Measurements from ENCODE around the gene SPRR5. TPM values are rescaled to one million over a fixed set of nuclear protein-coding genes. Genes with fewer than 3 reads are reported as not detected.

The SPRR5 gene
- total and polyA plus RNA-seq, 2 of the 8 experiments (the other 6 are each of a cell fraction or from before 2014, with no cell fraction given), result not detected

DNA sequence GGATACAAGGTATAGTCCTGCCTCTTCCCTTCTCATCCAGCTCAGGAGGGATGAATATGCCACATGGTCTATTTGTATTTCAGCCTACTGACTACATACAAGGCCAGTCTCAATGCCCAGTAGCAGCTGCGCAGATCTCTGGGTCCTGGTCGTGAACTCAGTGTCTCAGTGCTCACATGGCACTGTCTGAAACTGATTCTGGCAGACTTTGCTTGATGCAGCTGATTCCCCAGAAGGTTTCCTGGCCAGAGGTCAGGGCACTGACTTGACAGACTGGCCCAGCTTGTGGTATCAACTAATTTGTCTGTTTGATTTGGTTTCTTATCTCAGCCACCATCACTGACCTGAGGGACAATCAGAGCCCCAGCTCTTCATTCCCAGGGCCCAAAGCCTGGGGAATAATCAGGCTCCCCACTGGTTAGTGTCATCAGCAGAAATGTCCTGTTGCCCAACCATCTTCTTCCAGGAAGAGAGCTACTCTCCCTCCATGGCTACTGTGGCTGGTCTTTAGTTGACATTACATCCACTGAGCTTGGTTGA is 15.9 kb downstream of the SPRR5 start:
- FAIRE-seq (no peak), DNase-seq (ENCODE audit: low read depth in 1 of 2, low spot score in 2 of 2) (no peak)
- no peaks in the 10 kb centered on the region for H3K36me3 ChIP-seq (ENCODE audit: control insufficient read depth in 2 of 4, insufficient read depth in 4 of 4, low read length in 3 of 4)
- no peak overlapping the region for H2BK5ac ChIP-seq (ENCODE audit: low read depth, low read length)
- H3K4me2 ChIP-seq (ENCODE audit: insufficient read depth in 1 of 2, low read depth in 2 of 2, low read length in 2 of 2), result no peak overlapping the region
- ChIA-PET CTCF (ENCODE audit: partially characterized antibody) (interaction anchor here (0.6 to 7.9 kb wide), 8 partner anchors 9 to 522 kb away, joined by 3 to 114 read pairs (median 3); partner anchors contain the start of genes SPRR2A and SPRR2D), POLR2A (ENCODE audit: partially characterized antibody) (no interaction called here)
- no peak overlapping the region for H3K4ac ChIP-seq (replicated peaks; ENCODE audit: insufficient read length, low read depth, low read length)
- no peak overlapping the region for H4K91ac ChIP-seq (replicated peaks; ENCODE audit: insufficient read length, low read length)
- no peaks in the 10 kb centered on the region for H3K9me3 ChIP-seq (ENCODE audit: insufficient read depth in 2 of 2, low read depth in 1 of 2, low read length in 1 of 2)
- no peaks in the 10 kb centered on the region for H4K20me1 ChIP-seq (replicated peaks in 1 of 2; ENCODE audit: control insufficient read depth in 1 of 2, insufficient read depth in 2 of 2, low read length in 2 of 2)
- H3K27ac ChIP-seq (ENCODE audit: low read depth, low read length), result no peak overlapping the region
- no peak overlapping the region for H3K9ac ChIP-seq (replicated peaks in 1 of 4; ENCODE audit: extremely low read depth in 1 of 4, low read depth in 3 of 4, low read length in 3 of 4)
- no peak overlapping the region for H2BK20ac ChIP-seq (ENCODE audit: low read length)
- no peak overlapping the region for H3K56ac ChIP-seq (replicated peaks; ENCODE audit: insufficient read length, low read depth, low read length)
- H3K14ac ChIP-seq (ENCODE audit: insufficient read length), result no peak overlapping the region
- no peak overlapping the region for H2AFZ ChIP-seq (ENCODE audit: low read length)
- H2AK5ac ChIP-seq (ENCODE audit: low read depth, low read length), result no peak overlapping the region
- no peak overlapping the region for H3K18ac ChIP-seq (ENCODE audit: extremely low read depth, low read length)
- no peaks in the 10 kb centered on the region for H3K79me2 ChIP-seq (ENCODE audit: control insufficient read depth in 1 of 2, insufficient read depth in 2 of 2, low read length in 2 of 2)
- no peak overlapping the region for H3K4me3 ChIP-seq (ENCODE audit: extremely low read depth in 1 of 4, insufficient read depth in 2 of 4, low read depth in 3 of 4, low read length in 4 of 4)
- WGBS, 2 experiments (ENCODE audit: extremely low coverage in 1 of 2, insufficient coverage in 1 of 2, insufficient read length in 1 of 2, insufficient replicate concordance in 2 of 2, low coverage in 1 of 2, low lambda C conversion rate in 2 of 2, missing lambda C conversion rate in 1 of 2), result 89% methylated on average over 2 of the region's 2 CpGs; no CpG with 5 or more reads in 1 of the 2 experiments
- H4K8ac ChIP-seq (ENCODE audit: extremely low read depth, insufficient read depth, low read length), result peak overlapping the region; percentile 28; the same call in 1 of the 2 replicates
- no peaks in the 10 kb centered on the region for H3K79me1 ChIP-seq (ENCODE audit: low read depth, low read length)
- no peak for TF ChIP-seq TCF12 (IDR thresholded peaks at IDR 0.05; ENCODE audit: low read depth, low read length)
- TF ChIP-seq TAF7 (optimal IDR thresholded peaks at IDR 0.05; ENCODE audit: borderline replicate concordance, low read depth, low read length), result no peak
- no peak for TF ChIP-seq BCL11A (IDR thresholded peaks at IDR 0.05; ENCODE audit: low read depth in 2 of 2, low read length in 2 of 2)
- TF ChIP-seq CEBPB (IDR thresholded peaks at IDR 0.05; ENCODE audit: low read depth, low read length), result no peak
- TF ChIP-seq FOSL1 (IDR thresholded peaks at IDR 0.05; ENCODE audit: insufficient read depth, low read depth, low read length), result no peak
- TF ChIP-seq RAD21 (IDR thresholded peaks at IDR 0.05 in 1 of 2, conservative IDR thresholded peaks at IDR 0.05 in 1 of 2; ENCODE audit: low read depth in 2 of 2, low read length in 2 of 2), result no peak
- no peak for TF ChIP-seq CREB1 (IDR thresholded peaks at IDR 0.05)
- TF ChIP-seq SIX5 (IDR thresholded peaks at IDR 0.05; ENCODE audit: low read depth, low read length), result no peak
- TF ChIP-seq EGR1 (IDR thresholded peaks at IDR 0.05; ENCODE audit: borderline replicate concordance, low read depth, low read length), result no peak
- H2BK12ac ChIP-seq (ENCODE audit: low read depth, low read length), result no peak overlapping the region
- no peaks in the 10 kb centered on the region for H3K27me3 ChIP-seq (replicated peaks in 1 of 4; ENCODE audit: control insufficient read depth in 3 of 4, extremely low read depth in 1 of 4, insufficient read depth in 3 of 4, low read length in 3 of 4)
- H4K5ac ChIP-seq (ENCODE audit: insufficient read length, low read depth, low read length), result no peak overlapping the region
- no peak overlapping the region for H3K23ac ChIP-seq (ENCODE audit: insufficient read length)
- H2BK120ac ChIP-seq (replicated peaks; ENCODE audit: low read depth, low read length), result no peak overlapping the region
- no peaks in the 10 kb centered on the region for H3K23me2 ChIP-seq (ENCODE audit: low read depth, low read length)
- no peak overlapping the region for H2BK15ac ChIP-seq (ENCODE audit: low read length)
- H3K4me1 ChIP-seq (replicated peaks in 1 of 4; ENCODE audit: control insufficient read depth in 3 of 4, insufficient read depth in 4 of 4, low read length in 3 of 4), result no peaks in the 10 kb centered on the region

Measured in H1 (cell line).